GM19025 (cell line): ENCODE data around the gene CCM2.
"Not testable (repeated sequence)": the region's sequence is repeated elsewhere in the genome, so short reads cannot be mapped to it uniquely, and the experiment has no call there.

Experiments used
- ATAC-seq: cut with Tn5 transposase; IDR thresholded peaks from one replicate; pipeline ENCODE4 v1.9.1; 2021; ENCODE audit warnings: mild to moderate bottlenecking, low read depth, moderate library complexity; ENCODE audit not compliant: unreplicated experiment

The CCM2 gene

GRCh38 chr7:44995555-44996493 lies 4.2 kb upstream of the CCM2 start:
- no peak for ATAC-seq

DNA sequence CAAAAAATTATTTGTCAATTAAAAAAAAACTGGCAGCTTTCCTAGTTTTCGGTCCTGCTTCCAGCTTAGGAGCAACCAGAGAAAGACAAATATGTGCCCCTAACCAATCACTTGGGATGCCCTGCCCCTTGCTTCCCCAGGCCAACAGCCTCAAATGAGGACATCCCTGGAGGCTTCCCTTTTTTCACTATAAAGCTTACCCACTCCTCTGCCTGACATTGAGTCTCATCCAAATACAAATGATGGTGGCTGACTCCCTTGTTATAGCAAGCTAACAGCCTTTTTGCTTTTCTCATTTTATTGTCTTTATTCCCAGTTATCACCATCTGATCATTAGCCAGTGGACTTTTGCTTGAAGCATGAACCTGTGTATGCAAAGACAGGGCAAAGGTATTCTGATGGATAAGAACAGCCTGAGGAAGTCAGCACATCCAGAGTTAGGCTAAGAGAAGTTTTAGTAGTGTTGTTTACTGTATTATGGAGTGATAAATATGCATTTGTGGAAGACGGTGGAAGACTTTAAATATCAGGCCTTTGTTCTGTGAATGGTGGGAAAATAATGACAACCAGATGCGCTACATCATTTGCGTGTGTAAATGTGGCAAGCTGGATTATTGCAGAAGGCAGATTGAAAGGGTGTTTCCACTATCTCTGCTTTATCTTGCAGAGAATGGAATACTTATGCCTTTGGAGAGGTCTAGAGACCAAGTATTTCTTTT lies 1.7 kb upstream of the CCM2 start:
- no peak for ATAC-seq

DNA sequence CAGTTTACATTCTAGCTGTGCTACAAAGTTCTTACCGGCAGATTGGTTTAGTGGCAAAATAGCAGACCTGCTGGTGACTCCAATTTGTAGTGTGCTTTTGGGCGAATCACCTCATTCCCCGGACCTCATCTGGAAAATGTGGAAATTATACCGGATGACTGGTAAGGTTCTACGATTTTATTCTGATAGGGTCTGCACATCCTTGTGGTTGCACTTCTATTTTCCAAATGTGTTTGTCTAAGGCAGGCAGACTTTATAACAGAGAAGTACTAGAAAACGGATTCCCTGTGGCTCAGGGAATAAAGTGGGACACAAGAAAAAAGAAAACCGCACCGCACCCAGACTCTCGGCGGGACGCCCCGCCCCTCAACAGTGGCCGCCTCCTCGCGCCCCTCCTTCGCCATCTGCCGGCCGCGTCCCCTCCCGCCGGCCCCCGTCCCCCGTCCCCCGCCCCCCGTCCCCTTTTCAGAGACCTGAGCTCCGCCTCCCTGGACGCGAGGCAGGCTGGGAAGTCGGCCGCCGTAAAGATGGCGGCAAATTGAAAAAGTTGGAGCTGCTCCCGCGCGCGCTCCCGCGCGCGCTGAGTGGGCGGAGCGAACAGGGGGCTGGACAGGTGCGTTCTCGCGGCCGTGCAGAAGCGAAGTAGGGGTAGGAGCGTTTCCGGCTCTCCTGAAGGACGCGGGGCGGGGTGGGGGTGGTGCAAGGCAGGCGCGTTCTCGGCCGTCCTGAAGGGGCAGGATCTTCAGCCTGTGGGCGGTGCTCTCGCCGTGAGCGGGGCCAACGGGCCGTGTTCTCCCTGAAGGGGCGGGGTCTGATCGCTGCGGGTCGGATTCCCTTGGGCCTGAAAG lies 532 bp upstream of the CCM2 start:
- peak; percentile 78 for ATAC-seq

GRCh38 chr7:45001138-45001694 lies 1.2 kb downstream of the CCM2 start:
- no peak for ATAC-seq

- no peak for ATAC-seq
These were observed 1.8 kb downstream of the CCM2 start for GRCh38 chr7:45001826-45002225.

DNA sequence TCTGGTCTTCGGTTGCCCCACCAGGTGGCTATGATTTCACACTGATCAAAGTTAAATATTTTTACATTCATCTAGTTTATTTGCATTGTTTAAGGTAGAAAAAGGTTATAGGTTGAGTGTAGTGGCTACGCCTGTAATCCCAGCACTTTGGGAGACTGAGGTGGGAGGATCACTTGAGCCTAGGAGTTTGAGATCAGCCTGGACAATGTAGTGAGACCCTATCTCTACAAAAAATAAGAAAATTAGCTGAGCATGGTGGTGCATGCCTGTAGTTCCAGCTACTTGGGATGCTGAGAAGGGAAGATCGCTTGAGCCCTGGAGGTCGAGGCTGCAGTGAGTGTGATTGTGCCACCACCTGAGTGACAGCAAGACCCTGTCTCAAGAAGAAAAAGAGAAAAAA lies 3.8 kb downstream of the CCM2 start:
- no peak for ATAC-seq

GRCh38 chr7:45007106-45007505 lies 7.1 kb downstream of the CCM2 start:
- no peak for ATAC-seq

- ATAC-seq, result peak; percentile 78
These were observed 7.7 kb downstream of the CCM2 start for GRCh38 chr7:45007571-45008328.

DNA sequence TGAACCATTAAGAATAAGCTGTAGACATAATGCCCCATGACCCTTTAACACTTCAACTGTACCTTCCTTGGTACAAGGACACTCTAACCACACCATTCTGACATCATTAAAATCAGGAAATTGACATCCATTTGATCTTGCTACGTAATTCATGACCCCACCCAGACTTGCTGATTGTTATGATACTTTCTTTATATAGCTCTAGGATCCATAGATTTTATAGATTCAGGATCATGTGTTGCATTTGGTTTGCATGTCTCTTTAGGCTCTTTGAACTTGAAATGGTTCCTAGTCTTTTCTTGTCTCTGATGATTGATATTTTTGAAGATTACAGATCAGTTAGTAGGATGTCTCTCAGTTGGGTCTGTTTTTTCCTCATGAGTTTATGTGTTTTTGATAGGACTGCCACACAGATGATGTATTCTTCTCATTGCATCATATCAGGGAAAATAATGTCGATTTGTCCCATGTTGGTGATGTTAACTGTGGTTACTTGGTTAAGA lies 13.5 kb downstream of the CCM2 start:
- no peak for ATAC-seq

DNA sequence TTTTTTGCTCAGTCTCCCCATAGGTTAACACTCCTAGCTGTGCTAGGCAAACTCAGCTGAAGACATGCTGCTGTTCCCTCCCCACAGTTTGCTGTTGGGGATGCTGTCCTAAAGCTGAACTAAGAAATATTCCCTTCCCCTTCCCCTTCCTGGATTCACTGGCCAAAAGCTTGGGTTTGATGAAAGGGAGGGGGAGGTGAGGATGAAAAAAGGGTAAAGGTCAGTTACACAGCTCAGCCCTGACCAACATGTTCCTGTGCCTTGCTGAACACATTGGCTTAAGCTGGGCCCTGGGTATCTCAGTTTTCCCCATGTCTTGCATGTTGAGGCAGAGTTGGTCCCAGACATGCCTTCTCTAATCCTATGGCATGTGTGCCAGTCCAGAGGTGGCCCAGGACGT lies 15.3 kb downstream of the CCM2 start:
- no peak for ATAC-seq

GRCh38 chr7:45017253-45017652 lies 17.3 kb downstream of the CCM2 start:
- ATAC-seq, result no peak

DNA sequence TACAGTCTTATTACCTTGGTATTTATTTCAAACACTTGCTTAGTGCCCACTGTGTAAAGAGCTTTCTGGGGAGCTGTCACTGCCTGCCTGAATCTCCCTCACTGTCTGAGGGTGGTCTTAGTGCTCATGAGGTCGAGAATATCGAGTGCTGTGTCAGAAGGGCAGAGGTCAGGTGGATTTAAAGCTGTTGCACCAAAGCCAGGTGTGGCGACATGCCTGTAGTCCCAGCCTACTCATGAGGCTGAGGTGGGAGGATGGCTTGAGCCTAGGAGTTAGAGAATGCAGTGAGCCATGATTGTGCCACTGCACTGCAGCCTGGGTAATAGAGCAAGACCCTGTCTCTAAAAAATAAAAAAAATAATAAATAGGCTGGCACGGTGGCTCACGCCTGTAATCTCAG lies 20.9 kb downstream of the CCM2 start:
- no peak for ATAC-seq

GRCh38 chr7:45021604-45022296 lies 21.7 kb downstream of the CCM2 start:
- ATAC-seq, result peak; percentile 63

GRCh38 chr7:45024126-45024744 lies 24.2 kb downstream of the CCM2 start:
- no peak for ATAC-seq

DNA sequence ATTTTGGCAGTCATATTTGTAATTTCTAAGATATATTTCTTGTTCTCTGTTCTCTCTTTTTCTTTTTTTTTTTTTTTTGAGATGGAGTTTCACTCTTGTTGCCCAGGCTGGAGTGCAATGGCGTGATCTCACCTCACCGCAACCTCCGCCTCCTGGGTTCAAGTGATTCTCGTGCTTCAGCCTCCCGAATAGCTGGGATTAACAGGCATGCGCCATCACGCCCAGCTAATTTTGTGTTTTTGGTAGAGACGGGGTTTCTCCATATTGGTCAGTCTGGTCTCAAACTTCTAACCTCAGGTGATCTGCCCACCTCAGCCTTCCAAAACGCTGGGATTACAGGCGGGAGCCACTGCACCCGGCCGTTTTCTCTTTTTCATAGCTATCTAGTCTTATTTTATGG lies 25.5 kb downstream of the CCM2 start:
- not testable (repeated sequence) for ATAC-seq

DNA sequence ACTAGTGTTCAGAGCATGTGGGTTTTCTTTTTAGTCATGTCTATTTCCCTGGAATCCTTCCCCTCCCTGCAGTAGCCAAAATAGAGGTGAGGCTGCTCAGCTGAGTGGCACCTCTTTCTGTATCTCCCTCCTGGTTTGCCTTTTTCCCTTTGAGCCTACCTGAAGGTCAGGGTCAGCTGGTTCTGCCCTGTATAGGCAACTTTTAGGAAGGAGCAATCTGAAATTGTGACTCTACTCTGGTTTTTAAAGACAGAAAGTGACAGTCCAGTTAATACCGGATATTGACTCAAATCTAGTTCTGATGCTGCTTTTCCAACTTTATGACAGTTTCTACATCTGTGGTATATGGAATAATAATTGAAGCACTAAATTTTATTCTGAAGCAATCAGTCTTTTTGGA lies 26.0 kb downstream of the CCM2 start:
- ATAC-seq, result no peak

DNA sequence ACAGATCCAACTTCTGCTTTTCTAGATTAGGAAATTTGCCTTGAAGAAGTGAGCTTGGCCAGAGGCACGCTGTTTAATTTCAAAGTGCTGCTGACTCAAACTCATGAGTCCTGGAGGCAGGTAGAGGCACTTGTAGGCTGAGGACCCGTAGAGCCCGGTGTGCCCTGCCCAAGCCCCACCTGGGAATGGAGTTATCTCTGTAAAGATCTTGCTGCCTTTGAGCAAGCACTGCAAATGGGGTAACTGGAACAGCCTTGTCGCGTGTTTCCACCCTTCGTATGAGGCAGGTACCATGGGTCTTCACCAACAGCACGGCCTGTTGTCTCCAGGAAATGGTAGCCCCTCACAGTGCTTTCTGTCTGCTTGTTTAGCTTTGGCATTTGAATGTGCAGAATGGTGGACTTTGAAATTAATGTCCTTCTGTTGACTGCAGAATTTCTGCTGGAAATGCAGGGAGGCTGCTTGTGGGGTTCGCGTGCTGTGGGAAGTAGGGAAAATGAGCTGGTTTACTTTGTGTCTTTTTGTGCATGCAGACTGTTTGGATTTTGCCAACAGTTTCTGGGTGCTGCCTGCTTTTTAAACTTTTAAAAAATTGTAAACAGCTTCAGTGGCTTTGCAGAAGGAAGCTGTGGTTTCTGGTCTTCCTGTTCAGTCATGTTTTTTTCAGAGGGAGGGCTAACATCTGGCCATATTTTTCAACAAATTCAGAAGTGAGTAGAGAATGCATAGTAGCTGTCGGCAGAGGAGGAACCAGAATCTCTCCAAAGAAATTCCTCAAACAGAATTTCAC lies 27.2 kb downstream of the CCM2 start:
- peak; percentile 54 for ATAC-seq

- peak; percentile 8 for ATAC-seq
These were observed 27.7 kb downstream of the CCM2 start for GRCh38 chr7:45027774-45028114.
